Hepatic stellate cell (primary cell): ENCODE results near the gene PARD3.
"Not testable (repeated sequence)": the region's sequence is repeated elsewhere in the genome, so short reads cannot be mapped to it uniquely, and the experiment has no call there.

Experiments used
- DNase-seq: peaks from one replicate; pipeline ENCODE4 v3.0.0; 2011; ENCODE audit warnings: low spot score

The PARD3 gene

DNA sequence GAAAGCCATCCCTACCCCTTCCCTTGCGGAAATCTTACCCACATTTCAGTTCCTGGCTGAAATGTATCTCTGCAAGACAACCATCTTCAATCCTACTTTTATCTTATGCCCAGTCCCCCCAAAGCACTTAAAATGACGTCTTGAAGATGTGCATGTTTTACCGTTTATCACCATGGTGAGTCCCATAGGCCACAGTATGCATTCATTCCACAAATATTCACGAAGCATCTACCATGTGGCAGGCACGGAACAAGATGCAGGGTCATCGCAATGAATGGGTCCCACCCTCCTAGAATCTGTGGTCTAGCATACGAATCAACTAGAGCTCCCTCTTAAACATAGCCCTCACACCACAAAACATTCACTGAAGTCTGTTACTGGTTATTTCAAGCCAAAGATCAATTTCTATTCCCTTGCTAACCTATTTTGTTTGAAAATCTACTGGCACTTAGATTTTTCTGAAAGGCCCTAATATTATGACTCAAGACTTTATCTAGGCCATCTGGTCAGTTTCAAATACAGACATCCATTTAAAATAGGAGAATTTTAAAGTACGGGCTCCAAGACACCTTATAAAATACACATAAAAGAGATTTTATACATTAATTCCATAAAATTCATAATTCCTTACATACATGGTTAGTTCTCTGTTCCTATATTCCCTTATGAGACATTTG is 99.4 kb downstream of the PARD3 start:
- DNase-seq: no peak

DNA sequence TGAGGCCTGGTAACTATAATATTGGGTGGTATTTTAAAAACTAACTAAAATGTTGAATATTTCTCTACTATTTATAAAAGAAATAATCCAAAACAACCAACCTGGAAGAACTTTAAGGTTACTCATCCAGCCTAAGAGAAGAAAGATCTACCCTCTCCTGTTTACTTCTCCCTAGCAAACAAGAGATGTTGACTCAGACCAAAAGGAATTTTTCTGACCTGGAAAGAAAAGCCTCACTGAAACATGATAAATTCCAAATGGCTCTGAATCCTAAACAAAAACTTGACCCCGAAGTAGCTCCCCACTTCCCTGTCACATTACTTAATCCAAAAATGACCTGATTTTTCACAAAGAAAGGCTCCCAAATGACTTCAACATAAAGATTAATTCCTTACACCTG is 101.2 kb downstream of the PARD3 start:
- DNase-seq: no peak

DNA sequence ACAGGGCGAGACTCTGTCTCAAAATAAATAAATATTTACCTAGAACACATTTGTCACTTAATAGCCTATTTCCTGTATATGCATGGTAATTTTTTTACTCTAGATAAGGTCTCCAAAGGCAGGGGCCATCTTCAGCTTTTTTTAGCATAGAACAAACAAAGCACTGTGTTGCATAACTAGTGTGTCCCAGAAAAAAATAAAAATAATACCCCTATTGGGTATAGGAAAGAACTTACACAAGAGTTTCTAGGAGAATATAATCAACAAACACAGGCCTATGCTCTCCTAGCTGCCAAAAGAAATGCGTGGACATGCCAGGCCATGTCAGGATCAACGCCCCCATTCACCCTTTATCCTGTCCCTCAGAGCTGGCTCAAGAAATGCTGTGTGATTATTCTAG is 103.6 kb downstream of the PARD3 start:
- DNase-seq: no peak

DNA sequence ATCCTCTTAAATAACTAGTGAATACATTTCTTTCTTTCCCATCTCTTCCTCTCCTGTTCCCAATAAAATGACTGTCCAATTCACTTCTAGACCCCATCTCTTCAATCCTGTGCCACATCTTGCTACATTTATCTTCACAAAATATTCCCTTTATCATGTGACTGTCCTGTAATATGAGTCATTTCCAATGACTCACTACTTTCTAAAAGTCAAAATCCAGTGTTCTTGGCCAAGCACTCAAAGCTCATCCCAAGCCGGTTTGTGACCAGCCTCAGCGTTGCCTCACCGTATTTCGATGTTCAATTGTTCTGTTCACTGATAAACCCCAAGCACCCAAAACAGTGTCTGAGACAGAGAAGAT is 104.7 kb downstream of the PARD3 start:
- peak; percentile 60 for DNase-seq

DNA sequence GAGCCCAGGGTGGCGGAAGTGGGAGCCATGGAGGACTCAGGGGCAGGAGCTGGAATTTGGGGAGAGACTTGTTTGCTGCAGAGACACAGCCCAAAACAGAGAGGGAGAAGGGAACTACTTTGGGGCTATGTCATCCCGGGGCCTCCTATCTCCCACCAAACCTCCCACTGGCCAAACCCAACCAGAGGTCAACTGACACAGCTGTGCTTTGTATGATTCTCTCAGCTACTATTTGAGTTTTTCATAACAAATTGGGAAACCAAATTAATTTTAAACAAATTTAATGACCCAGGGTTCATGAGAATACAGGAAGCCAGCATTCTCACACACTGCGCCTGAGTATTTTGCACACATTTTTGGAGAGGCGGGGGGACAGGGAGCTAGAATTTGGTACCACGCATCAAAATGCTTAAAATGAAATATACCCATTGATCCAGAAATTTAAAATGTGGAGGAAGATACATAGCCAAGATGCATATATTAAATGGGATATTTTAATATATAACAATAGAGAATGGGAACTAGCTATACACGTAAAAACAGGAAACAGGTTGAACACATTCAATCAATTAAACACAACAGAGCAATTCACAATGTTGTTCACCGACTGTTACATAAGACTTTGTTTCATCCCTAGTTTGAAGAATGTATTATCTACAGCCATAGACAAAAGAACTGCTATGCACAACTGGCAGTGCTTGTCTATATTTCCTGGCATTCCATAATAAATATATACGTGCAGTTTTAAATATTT is 105.3 kb downstream of the PARD3 start:
- no peak for DNase-seq

DNA sequence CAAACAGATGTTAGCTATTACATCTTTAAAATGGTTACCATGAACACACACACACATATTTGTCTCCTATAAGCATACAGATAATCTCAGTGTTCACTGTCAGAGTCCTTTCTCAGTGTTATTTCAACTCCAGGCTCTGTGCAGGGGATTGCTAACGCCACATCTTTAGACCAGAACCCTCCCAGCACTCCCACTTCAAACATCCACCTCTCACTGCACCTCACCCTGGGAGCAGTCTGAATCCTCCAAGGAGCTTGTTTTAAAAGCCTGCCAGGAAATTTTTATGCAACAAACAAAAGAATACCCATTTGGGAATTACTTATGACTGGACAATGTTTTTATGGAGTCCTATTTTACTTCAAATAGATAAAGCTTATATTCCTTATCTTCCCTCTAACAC is 107.4 kb downstream of the PARD3 start:
- DNase-seq: no peak

DNA sequence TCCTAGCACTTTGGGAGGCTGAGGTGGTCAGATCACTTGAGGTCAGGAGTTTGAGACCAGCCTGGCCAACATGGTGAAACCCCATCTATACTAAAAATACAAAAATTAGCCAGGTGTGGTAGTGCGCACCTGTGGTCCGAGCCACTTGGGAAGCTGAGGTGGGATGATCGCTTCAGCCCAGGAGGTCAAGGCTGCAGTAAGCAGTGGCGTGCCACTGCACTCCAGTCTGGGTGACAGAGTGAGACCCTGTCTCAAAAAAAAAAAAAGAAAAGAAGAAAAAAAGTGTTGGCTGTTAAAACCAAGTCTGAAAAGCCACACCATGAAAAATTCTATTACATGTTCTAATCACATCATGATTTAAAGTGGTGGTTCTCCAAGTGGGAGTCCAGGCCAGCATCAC is 108.1 kb downstream of the PARD3 start:
- not testable (repeated sequence) for DNase-seq

DNA sequence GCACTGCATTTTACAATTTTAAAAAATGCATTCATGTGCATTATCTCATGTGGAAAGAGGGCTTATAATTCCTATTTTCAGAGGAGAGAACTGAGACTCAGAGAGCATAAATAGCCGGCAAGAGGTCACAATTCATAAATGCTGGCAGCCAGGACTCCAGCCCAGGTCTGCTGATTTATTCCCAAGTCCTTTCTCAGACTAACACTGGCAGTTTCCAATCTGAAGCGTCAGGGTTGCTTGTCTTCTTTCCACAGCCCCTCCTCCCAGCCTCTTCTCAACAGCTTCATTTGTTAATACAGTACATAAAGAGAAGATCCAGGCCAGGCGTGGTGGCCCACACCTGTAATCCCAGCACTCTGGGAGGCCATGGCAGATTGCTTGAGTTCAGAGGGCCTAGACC is 108.9 kb downstream of the PARD3 start:
- no peak for DNase-seq

DNA sequence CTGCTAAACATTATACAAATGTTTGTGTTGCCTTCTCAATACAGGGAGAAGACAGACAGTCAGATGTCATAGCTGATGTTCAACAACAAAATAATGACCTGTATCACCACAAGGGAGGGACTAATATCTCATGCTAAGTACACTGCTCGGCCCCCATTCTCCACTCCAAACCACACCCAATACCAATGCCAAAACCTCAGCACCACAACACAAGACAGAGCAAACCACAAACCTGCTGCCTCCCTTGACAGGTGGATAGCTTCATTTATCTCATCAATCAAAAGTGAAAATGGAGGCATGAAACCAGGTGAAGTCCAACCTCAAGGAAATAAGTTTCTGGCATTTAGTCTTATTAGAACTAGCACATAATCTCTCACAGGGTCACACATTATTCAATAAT is 109.5 kb downstream of the PARD3 start:
- no peak for DNase-seq

DNA sequence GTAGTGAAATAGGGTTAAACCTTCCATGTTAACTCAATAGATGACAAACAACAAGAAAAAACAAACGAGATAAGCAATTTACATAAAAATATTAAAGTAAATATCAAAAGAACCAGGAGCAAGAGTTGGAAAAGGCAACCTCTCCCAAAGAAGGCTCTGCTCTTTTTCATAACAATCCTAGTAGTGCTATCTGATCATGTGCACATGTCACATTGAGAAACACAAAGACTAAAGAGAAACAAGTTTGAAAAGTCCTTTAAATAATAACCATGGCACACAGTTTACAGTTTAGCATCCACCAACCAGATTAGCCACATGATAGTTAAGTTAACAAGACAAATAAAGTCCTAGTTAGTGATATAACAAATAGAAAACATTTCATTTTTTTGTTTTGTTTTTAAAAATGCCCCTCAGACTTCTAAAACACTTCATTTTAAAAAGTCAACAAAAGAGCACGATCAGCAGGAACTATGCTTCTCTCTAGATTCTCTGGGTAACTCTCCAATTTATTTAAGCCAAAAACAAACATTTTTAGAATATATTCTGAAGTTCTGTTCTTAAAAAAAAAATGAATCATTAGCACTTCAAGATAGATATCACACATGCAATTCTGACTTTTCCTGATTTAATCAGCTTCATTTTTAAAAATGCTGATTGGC is 110.4 kb downstream of the PARD3 start:
- no peak for DNase-seq

DNA sequence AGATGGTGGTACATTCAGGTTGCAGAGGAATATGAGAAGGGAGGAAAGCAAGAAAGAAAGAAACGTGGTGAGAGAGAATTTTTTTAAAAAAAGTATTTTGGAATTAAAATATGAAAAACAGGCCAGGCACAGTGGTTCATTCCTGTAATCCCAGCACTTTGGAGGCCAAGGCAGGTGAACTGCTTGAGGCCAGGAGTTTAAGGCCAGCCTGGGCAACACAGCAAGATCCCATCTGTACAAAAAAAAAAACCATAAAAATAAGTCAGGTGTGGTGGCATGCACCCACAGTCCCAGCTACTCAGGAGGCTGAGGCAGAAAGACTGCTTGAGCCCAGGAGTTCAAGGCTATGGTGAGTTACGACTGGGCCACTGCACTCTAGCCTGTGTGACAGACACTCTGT is 112.1 kb downstream of the PARD3 start:
- DNase-seq: no peak

DNA sequence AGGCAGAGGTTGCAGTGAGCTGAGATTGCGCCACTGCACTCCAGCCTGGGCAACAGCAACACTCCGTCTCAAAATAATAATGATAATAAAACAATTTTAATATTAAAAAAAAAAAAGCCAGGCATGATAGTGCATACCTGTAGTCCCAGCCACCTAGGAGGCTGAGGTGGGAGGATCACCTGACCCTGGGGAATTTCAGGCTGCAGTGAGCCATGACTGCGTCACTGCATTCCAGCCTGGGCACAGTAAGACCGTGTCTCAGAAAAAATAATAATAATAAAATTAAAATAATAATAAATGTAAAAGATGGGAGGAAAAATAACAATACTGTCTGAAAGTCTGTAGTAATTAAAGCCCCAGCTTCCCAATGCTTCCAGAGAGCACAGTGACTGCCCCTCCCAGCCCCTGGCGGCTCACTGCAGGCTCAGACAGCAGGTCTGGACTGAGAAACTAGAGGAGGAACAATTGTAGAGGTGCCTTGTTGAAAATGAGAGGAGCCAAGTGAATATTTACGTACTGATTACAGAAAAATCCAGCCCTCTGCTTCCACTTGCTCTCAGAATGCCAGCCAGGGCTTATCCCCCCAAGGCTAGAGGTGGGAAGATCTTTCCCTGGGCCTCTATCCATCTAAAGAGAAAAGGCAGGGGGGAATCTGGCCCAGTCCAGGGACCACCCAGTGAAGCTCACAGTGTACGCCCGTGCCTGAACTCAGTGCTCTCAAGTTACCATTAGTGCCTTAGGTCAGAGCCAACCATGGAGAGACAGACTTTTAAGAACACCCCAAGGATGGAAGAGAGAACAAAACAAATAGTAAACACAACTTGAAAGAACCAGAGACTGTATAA is 112.8 kb downstream of the PARD3 start:
- DNase-seq: no peak

DNA sequence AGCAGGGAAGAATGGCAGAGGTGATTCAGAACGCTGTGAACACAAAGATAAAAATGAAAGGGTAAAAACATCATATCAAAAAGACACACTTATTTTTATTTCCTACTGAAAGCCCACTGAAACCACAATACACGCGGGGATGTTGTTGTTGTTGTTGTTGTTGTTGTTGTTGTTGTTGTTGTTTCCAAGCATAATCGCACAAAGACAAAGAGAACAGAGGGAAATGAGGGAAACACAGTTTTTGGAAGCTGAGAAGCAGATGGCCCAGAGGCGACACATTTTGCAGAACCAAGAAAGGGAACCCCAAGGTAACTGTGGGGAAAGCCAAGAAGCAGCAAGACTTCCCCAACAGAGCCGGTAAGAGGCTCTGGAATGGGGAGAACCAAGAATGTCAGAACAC is 113.9 kb downstream of the PARD3 start:
- DNase-seq: no peak

DNA sequence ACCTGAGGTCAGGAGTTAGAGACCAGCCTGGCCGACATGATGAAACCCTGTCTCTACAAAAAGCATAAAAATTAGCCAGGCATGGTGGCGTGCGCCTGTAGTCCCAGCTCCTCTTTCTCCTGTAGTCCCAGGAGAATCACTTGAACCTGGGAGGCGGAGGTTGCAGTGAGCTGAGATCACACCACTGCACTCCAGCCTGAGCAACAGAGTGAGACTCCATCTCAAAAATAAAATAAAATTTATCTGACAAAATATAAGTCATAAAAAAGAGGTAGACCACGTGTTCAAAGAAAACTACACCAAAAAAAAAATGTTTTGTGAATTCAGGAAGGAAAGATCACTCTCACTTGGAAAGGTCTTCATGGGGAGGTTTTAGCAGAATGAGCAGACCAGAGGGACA is 114.3 kb downstream of the PARD3 start:
- DNase-seq: not testable (repeated sequence)

DNA sequence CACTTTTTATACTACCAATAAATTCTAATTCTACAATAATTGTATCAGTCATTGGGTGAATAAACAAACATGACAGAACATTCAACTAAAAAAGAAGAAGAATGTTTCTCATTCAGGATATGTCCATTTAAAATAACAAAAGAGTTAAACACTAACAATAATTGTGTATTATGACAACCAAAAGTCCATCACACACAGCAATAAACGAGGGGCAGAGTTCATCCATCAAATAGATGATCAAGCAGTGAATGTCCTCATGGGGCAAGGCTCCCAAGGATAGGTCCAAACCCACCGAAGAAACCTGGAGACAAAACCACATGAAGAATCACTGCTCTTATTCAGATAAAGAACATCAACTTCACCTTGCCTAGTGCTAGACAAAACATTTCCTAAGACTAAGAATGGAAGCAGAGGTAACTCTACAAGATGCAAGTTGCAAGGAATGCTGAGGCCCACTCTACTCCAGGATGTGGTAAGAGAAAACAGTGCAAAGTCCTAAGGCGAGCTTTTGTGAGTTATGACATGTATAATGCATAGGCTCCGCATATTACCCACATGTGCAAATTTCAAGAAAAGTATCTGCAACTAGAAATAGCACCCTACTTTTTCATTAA is 115.1 kb downstream of the PARD3 start:
- no peak for DNase-seq

DNA sequence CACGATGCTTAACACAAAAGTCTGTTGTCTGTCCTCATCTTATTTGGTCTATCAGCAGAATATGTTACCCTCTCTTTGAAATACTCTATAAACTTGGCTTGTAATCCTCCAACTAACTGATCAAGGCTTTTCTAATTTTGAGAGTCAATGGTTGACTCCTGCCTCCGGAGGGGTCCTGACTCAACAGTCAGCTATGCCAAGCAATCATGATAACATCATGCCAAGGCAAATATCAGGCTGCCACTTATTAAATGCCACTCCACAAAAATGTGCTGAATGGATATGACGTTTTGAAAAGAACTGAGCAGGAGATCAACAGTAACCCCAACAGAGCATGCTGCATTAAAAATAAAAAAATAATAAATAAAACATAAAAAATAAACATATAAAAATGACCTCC is 116.1 kb downstream of the PARD3 start:
- peak; percentile 32 for DNase-seq

DNA sequence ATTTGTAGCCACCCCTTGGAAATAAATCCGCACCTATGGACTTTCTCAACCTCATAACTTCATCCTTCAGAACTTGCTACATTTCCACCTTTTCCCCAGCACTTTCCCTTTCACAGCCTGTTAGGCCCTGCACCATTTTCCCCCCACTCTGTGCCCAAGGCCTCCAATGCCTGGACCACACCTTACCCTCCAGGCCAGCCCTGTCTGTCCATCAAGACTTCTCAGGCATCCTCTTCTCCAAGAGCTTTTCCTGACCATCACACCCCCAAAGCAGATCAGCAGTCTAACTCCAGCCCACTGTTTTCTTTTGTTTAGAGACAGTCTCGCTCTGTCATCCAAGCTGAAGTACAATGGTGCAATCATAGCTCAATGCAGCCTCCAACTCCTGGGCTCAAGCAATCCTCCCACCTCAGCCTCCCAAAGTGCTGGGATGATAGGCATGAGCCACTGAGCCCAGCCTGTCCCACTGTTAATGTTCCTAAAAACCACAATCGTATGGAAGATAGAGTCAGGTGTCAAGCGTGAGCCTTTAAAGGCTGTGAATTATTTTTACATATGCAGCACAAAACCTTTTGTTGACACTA is 116.8 kb downstream of the PARD3 start:
- DNase-seq: no peak

DNA sequence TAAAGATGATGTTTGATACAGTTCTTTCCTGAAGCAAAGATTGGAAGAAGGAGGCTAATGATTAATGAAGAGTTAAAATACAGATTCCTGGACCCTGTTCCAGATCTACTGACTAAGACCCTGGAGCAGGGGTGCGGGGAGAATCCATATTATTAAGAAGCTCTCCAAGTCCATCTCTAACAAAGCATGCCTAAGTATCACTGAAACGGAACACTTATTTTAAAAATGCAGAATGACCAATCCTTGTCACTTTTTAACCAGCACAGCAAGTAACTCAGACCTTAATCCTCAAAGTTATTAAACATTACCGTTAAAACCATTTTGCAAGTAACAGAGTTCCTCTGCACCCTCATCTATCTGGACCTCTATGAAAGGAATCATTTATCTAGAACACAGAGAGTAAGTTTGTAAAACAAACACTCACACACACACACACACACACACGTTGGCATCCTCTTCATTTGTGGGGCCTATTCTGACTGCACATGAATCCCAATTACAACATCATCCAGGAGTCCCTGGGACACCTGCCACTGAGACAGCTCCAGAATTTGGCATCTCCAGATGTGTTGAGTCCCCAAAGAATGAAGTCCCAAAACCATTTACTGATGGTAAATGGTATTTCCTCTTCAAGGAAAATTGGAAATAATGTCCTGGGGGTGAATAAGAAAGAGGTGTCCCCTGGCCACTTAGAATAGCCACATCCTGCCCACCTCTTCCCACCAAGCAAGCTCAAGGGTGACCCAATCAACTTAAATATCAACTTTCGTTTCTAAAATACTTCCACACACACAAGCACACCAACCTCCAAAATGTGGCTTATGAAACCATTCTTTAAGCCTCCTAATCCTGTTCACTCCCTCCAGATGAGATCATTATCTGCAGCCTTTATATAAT is 117.5 kb downstream of the PARD3 start:
- no peak for DNase-seq

DNA sequence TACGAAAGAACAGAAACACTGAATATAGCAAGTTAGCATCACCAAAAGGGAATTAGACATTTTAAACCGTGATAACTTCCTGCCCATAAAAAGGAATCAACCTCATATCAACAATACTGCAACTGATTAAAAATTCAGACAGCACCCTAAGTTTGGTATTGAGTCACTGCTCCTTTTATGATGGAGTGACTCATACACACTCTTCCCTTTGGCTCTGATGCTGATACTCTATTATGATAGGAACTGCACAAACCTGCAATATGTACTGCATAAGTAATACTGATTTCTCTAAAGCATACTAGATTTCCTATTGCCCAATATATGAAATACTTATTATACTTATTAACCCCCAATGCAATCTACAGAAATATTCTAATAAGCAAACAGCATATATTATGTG is 118.7 kb downstream of the PARD3 start:
- DNase-seq: peak; percentile 25

DNA sequence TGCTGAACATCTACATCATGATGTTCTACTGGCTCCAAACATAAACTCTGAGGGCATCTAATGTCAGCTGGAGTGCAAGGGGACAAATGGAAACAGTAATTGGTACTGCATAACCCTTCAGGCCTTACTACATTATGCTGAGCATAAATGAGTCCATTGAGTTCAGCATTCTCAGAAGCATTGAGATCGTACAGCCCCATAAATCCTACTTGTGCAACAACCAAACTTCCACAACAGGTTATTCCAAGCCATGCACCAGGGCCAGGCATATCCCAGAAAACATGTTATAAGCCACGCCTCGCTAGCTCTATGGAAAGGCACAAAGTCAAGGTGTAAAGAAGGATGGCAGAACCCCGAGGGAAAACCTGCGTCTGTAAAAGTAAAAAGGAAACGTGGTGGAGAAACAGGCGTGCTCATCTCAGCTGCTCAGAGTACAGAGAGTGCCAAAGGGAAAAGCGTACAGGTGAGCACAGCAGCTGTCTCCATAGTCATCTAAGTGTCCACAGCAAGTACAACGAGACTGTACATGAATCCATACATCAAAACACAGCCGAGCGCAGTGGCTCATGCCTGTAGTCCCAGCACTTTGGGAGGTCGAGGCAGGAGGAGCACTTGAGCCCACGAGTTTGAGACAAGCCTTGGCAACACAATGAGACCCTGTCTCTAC is 124.6 kb downstream of the PARD3 start:
- no peak for DNase-seq
